Neural cell (in vitro differentiated cells): ENCODE results near the gene TBX15.

Experiments used
- EP300 ChIP-seq: fragments of 450-650 bp; conservative IDR thresholded peaks from 2 replicates; pipeline ENCODE4 v1.6.1; 2014; ENCODE audit warnings: antibody characterized with exemption, mild to moderate bottlenecking, moderate library complexity; ENCODE audit not compliant: poor library complexity, severe bottlenecking
- EZH2 ChIP-seq: fragments of 200-600, 300-800 bp; shearing (Covaris generic), sonication (generic); IDR thresholded peaks from 2 replicates; pipeline ENCODE4 v1.6.1; 2014; ENCODE audit warnings: antibody characterized with exemption, low read length, borderline replicate concordance, mild to moderate bottlenecking; ENCODE audit not compliant: insufficient read depth, poor library complexity, severe bottlenecking
- RAD21 ChIP-seq: fragments of 450-650 bp; conservative IDR thresholded peaks from 2 replicates; pipeline ENCODE4 v1.6.1; 2014; ENCODE audit warnings: antibody characterized with exemption, mild to moderate bottlenecking, moderate library complexity
- TF ChIP-seq, protein P1 (sequence below): fragments of 450-650 bp; IDR thresholded peaks from 2 replicates; pipeline ENCODE4 v1.5.1; 2014; ENCODE audit warnings: antibody characterized with exemption, mild to moderate bottlenecking, moderate library complexity; ENCODE audit not compliant: poor library complexity, severe bottlenecking
- TF ChIP-seq, protein P2 (sequence below): IDR thresholded peaks from 2 replicates; pipeline ENCODE4 v1.6.1; 2012; ENCODE audit warnings: borderline replicate concordance

DNA sequence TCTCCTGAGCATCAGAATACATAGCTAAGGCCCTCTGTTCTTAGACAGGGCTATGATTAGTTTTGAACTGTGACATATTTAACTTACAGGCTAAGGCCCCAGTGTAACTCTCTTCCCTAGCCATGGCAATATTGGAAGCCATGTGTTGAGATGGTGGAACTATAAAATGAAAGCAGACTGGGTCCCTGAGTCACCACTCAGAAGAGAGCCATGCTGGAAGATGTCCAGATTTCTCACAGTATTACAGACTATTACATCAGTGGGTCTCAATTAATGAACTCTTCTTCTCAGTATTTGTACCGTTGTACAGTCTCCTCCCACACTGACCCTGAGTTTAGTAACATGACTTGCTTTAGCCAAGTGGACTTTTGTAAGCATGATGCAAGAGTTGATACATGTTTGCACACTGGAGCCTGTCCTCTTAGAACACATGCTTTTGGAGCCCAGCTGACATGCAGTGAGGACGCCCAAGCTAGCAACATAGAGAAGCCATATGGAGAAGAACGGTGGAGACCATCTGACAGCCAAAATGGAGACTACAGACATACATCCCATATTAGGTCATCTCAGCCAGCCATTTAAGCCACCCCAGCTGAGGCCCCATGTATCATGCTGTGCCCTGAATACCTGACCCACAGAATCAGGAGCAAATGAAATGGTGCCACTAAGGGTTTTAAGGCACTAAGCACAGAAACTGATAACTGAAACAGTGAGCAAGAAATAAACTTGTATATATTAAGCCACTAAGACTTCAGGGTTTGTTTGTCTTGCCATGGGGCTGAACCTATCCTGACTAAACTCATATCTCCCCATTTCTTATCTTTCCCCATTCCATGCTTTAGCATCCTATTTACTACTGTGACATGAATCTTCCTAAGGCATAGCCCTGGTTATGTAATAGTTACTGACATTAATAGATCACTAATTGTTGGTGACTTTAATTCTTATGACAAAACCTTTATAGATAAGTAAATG lies 24.4 kb downstream of the TBX15 start:
- TF ChIP-seq EP300 (no peak), RAD21 (no peak), EZH2 (no peak)
- TF ChIP-seq, protein P1, sequence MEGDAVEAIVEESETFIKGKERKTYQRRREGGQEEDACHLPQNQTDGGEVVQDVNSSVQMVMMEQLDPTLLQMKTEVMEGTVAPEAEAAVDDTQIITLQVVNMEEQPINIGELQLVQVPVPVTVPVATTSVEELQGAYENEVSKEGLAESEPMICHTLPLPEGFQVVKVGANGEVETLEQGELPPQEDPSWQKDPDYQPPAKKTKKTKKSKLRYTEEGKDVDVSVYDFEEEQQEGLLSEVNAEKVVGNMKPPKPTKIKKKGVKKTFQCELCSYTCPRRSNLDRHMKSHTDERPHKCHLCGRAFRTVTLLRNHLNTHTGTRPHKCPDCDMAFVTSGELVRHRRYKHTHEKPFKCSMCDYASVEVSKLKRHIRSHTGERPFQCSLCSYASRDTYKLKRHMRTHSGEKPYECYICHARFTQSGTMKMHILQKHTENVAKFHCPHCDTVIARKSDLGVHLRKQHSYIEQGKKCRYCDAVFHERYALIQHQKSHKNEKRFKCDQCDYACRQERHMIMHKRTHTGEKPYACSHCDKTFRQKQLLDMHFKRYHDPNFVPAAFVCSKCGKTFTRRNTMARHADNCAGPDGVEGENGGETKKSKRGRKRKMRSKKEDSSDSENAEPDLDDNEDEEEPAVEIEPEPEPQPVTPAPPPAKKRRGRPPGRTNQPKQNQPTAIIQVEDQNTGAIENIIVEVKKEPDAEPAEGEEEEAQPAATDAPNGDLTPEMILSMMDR = no peak
- TF ChIP-seq, protein P2, sequence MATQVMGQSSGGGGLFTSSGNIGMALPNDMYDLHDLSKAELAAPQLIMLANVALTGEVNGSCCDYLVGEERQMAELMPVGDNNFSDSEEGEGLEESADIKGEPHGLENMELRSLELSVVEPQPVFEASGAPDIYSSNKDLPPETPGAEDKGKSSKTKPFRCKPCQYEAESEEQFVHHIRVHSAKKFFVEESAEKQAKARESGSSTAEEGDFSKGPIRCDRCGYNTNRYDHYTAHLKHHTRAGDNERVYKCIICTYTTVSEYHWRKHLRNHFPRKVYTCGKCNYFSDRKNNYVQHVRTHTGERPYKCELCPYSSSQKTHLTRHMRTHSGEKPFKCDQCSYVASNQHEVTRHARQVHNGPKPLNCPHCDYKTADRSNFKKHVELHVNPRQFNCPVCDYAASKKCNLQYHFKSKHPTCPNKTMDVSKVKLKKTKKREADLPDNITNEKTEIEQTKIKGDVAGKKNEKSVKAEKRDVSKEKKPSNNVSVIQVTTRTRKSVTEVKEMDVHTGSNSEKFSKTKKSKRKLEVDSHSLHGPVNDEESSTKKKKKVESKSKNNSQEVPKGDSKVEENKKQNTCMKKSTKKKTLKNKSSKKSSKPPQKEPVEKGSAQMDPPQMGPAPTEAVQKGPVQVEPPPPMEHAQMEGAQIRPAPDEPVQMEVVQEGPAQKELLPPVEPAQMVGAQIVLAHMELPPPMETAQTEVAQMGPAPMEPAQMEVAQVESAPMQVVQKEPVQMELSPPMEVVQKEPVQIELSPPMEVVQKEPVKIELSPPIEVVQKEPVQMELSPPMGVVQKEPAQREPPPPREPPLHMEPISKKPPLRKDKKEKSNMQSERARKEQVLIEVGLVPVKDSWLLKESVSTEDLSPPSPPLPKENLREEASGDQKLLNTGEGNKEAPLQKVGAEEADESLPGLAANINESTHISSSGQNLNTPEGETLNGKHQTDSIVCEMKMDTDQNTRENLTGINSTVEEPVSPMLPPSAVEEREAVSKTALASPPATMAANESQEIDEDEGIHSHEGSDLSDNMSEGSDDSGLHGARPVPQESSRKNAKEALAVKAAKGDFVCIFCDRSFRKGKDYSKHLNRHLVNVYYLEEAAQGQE = no peak
